GM12864 (cell line): ENCODE data around the gene REL.

Source experiments
- DNase-seq: peaks from one replicate; pipeline ENCODE4 v3.0.0-alpha.2; 2011; ENCODE audit warnings: low read depth
- H3K4me3 ChIP-seq: 2 replicates; pipeline ENCODE4 v1.5.1; 2011; ENCODE audit warnings: mild to moderate bottlenecking, low read depth, low read length, control low read depth
- TF ChIP-seq, protein P1 (sequence below): IDR thresholded peaks from 2 replicates; pipeline ENCODE4 v1.5.1; 2011; ENCODE audit warnings: low read depth, mild to moderate bottlenecking, moderate library complexity, low read length, control low read depth, inconsistent platforms; ENCODE audit errors: missing control alignments

Gene REL

DNA sequence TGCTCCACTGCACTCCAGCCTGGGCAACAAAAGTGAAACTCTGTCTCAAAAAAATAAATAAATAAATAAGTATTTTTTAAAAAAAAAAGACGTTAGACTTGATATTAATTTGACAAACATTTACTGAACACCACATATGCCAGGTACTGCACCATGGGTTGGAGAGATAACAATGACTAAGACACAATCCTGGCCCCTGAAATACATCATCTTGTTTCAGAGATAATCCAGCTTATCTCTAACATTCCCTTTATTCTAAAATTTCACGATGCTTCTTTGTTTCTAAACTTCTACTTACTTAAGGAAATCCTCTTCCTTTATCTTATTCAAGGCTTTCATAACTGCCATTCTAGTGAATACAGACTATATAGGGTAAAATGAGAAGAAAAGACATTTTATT lies 81.2 kb downstream of the REL start:
- no peak overlapping the region for H3K4me3 ChIP-seq
- TF ChIP-seq, protein P1, sequence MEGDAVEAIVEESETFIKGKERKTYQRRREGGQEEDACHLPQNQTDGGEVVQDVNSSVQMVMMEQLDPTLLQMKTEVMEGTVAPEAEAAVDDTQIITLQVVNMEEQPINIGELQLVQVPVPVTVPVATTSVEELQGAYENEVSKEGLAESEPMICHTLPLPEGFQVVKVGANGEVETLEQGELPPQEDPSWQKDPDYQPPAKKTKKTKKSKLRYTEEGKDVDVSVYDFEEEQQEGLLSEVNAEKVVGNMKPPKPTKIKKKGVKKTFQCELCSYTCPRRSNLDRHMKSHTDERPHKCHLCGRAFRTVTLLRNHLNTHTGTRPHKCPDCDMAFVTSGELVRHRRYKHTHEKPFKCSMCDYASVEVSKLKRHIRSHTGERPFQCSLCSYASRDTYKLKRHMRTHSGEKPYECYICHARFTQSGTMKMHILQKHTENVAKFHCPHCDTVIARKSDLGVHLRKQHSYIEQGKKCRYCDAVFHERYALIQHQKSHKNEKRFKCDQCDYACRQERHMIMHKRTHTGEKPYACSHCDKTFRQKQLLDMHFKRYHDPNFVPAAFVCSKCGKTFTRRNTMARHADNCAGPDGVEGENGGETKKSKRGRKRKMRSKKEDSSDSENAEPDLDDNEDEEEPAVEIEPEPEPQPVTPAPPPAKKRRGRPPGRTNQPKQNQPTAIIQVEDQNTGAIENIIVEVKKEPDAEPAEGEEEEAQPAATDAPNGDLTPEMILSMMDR = no peak
- no peak for DNase-seq

DNA sequence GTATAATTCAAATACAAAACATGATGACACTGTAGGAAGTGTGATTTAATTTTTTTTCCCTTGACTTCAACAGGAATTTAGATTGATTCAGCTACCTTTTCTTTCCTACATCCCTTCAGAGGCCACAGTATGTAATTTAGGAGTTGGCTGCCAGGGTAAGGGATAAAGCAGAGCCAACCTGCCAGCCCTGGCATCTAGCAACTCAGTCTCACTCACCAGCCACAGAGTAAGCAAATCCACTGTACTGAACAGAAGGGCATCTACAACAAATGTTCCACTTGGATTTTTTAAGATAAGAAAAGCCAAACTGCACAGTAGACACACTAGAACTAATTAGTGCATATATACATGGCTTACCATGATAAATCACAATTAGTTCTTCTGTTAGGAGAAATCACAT lies 81.8 kb downstream of the REL start:
- TF ChIP-seq, protein P1 = no peak
- H3K4me3 ChIP-seq = no peak overlapping the region
- no peak for DNase-seq

DNA sequence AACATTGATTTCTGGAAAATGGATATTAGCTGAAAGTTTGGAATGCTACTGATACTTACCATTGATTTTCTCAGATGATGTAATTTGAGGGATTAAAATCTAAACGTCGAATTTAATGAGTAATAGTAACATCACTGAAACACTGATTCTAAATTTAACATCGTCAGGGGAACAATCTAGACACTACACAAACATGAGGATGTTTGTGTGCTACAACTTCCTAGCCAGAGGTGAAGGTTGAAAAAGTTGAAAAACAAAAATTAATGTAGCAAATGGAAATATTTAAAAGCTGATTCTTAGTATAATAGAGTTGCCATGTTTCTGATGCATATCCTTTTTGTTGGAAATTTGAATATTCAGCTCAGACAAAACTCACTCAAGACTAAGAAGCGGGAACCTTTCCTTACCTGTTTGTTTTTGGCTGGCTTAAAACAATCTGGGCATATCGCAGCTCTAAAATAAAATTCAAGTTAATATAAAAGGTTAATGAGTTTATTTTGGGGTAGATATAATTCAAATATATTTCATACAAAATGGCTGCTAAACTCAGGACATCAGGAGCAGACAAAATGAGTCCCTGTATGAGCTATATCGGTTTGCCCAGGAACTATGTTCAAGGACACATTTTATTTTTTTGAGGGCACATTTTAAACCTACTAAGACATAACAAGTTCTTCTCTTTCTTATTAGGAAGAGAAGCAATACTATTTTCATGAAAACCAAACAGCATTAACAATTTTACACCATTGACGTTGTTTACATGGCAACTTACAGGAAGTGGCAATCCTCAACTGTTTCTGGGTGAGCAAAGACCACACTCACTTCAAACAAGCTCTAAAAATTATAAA lies 83.5 kb downstream of the REL start:
- TF ChIP-seq, protein P1 = no peak
- DNase-seq = no peak
- H3K4me3 ChIP-seq = no peak overlapping the region

DNA sequence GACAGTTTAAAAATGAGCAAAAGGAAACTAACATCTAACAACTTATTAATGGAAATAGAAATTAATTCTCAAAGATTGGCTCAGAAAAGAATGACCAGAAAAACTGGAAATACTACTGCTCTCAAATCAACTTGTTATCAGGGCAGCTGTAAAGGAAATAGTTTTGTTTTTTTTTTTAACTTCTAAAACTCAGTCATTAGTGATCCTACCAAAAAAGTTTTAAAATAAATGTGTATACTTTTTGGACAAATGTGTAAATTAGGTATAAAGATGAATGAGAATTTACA lies 84.1 kb downstream of the REL start:
- no peak for DNase-seq
- H3K4me3 ChIP-seq = no peak overlapping the region
- TF ChIP-seq, protein P1 = no peak

DNA sequence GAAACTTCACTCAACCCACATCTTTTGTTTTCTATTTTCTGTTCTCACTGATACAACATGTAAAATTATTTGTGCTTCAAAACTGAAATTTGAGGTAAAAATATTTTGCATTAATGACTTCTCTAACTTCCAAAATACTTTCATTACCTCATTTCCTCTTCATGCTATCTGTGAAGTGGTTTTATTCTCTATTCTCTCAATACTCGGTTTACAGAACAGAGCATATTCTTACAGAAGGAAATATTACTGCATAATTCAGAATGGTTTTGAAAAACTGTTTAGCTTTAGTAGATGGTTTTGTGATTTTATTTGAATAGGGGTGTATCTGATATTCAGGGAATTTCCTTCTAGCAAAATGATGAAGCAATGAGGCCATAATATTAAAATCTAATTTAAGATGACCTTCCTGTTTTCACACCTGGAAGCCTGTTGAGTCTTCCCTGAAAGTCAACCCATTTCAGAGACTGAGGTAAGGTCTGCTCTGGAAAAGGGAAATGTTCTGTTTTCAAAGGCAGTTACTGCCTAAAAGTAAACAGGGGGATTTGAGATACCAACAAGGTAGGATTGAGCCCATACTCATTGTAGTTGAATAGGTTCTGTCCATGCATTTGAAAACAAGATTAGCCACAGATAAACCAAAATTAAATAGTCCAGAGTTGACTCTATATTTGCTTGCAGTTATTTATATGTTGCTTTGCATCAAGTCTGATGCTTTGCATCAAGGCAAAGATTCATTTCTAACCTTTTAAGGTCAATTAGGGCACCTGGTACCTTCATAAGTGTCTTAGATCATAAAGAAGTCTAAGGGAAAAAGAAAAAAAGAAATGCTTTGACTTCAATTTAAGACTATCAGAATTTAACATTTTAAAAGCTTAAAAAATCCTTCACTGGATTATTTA lies 85.4 kb downstream of the REL start:
- DNase-seq = no peak
- TF ChIP-seq, protein P1 = no peak
- H3K4me3 ChIP-seq = peak overlapping the region; percentile 1; the same call in 1 of the 2 replicates

DNA sequence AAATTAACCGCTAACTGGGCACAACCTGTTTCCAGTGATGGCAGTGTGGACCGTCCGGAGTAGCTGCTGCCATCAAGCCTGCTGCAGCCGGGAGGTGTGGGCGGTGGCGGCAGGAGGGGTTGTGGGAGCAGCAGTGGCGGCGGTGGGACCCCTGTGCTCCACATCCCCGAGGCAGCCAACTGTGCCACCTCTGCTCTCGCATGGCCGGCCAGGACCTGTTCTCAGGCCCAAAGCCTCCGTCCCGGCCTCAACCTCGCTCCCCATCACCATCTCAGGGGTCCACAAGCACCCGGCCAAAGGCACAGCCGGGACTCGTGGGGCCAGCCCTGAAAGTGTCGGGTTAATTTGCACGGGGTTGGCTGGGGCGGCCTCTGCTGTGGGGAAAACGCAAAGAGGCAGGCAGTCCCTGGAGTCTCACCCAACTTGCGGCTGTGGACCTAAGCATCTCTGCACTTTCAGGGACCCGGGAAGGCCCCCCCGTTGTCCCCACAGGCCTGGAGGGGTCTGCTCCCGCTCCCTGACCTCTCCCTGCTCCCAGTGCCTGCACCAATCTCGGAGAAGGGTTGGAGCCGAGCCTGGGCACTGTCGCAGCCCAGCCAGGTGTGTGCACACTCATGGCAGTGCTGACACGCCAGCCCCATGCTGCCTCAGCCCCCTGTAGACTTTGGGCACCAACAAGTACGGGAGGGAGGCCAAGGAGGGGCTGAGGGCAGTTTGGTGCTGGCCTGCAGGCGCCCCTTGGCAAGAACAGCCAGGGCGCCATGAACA lies 91.7 kb downstream of the REL start:
- no peak overlapping the region; the same call in none of the 2 replicates for H3K4me3 ChIP-seq
- DNase-seq = no peak
- TF ChIP-seq, protein P1 = no peak
